Activated CD8-positive, alpha-beta memory T cell treated with anti-CD3 and anti-CD28 coated beads, Interleukin-2, amount 50 U/mL, for 48 hours (primary cell): ENCODE data around the gene GRID1.
A peak's percentile ranks its signal among the peaks of the same experiment; 100 is the strongest.
"Not testable (repeated sequence)": the region's sequence is repeated elsewhere in the genome, so short reads cannot be mapped to it uniquely, and the experiment has no call there.

Source experiments
- DNase-seq: peaks from one replicate; pipeline ENCODE4 v3.0.0-alpha.2; 2020

GRID1 gene

DNA sequence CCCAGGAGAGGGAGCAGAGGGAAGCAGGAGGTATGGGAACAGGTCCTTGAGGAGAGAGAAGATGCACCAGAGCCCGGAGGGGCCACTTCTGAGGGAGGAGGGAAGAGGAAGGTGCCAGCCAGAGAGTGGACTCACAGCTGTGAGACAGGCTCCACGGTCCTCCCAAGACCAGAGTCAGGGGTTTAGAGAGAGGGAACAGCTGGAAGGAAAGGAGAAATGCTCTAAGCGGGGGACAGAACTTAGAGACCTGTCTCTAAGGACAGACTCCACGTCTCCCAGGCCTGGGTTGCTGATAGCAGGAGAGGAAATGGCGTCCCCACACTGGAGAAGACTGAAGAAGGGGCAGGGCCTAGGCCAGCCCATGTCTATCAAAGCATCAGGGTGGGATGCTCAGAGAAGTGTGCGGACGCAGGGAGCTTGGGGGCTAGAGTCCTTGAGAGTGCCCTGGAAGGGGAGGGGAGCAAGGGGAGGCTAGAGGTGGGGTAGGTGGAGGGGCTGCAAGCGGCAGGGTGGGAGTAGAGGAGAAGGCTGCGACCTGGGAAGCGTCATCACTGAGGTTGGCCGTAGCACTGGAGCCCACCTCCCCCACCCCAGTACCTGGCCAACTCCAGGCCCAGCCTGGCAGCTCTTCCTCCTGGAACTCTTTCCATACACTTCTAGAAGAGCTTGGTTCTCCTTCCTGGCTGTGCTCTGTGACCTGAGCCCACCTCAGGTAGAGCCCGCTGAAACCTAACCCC is 25.6 kb upstream of the GRID1 start:
- DNase-seq = no peak

DNA sequence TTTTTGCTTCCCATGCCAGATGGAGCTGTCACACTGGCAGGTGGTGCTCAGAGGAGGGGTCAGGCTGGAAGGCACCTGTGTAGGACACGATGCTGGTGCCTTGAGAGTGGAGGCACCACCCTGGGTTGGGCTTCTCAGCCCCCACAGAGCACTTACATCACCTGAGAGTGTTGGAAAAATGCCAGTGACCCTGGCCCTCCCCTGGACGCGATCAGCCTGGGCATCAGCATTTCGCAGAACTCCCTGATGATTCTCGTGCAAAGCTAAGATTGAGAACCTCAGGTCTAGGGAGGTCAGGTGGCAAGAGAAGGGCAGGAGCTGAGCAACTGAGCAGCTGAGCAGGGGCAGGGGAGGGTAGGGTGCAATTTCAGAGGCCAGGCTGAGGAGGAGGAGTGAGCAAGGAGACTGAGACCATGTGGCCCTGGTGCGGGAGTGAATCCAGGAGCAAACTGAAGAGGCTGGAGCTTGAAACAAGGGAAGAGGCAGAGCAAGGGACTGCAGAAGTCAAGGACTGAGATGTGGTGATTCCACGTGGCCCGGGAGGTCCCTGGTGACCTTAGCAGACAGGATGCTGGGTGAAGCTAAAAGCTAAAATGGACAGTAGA is 24.7 kb upstream of the GRID1 start:
- DNase-seq = no peak

DNA sequence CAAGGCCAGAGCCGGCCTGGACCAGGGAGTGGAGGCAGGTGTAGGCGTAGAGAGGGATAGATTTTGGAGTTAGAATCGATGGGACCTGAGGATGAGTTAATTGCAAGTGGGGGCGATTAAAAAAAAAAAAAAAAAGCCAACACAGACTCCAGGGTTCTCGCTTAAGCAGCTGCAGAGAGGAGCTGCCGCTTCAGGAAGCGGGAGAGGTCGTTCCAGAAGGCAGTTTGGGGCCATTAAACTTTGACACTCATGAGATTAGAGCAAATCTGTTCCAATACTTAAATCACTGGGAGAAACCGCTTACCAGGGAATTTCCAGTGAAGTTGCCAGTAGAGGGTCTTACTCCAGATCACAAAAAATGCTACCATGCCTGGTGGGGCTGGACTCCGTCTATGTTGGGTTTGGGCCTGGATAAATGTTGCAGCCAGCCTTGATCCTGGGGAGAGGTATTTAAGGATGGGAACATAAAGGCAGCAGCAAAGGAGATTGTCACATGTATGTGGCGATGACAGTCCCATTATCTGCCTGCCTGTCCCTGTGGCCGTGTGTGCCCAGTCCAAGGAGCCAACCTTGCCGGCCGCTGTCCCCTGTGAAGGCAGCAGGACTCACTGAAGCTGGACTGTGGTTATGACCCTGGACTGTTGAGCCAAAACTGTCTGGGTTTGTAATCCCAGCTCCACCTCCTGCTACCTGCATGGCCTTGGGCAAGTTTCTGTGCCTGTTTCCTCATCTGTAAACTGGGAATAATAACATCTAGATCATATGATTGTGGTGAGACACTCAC is 23.9 kb upstream of the GRID1 start:
- no peak for DNase-seq

DNA sequence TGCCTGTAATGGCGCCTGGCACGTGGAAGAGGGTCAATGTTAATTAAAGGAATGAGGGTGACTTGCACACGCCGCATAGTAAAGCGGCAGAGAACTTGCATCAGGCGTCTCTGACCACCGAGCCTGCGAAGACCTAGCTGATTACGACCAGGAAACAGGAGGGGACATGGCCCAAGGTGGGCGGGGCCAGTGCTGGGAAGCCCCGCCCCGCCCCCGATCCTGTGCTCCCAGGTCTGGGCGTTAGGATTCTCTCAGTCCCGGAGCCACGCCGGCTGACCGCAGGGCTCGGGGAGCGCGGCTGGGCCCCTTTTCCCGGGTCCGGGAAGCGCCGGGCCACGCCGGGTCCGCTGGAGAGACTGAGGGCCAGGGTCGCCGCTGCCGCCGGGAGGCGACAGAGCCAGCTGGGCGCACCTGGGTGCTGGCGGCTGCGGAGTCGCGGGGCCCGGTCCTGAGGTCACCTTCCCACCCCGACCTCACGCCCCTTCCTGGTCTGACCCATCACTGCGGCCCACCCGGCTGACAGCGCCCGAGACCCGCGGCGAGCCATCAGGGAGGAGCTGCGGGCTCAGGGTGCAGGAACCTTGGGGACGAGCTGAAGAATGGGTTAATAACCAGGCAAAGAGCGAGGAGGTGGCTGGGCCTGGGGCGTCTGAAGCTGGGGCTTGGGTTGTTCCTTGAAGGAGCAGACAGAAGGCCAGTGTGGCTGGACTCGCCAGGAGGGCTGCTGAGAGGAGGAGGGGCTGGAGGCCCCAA is 23.0 kb upstream of the GRID1 start:
- DNase-seq = no peak

DNA sequence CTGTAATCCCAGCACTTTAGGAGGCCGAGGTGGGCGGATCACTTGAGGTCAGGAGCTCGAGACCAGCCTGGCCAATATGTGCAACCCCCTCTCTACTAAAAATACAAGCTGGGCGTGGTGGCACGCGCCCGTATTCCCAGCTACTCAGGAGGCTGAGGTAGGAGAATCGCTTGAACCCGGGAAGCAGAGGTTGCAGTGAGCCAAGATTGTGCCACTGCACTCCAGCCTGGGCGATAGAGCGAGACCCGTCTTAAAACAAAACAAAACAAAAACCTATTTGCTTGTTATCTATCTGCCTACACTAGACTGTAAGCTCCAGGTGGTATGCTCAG is 22.5 kb upstream of the GRID1 start:
- not testable (repeated sequence) for DNase-seq

DNA sequence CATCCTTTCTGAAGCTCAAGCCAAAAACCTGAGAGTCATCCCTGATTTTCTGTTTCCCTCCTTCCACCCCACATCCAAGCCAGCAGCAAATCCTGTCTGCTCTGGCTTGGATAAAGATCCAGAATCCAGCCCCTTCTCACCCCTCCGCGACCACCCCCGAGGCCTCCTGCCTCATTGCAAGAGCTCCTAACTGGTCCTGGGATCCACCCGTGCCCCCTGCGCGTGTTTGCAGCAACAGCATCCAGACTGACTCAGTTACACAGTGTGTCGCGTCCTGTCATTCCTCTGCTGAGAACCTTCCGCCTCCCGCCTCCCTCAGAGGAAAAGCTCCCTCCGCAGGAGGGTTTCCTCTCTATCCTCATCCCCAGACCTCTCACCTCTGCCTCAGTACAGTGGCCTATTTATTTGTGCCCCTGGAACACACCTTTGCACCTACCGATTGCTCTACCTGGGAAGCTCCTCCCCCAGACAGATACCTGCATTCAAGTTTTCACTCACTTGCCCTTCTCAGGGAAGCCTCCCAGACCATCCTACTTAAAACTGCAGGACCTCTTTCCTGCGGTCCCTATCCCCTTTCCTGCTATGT is 21.6 kb upstream of the GRID1 start:
- DNase-seq = no peak

DNA sequence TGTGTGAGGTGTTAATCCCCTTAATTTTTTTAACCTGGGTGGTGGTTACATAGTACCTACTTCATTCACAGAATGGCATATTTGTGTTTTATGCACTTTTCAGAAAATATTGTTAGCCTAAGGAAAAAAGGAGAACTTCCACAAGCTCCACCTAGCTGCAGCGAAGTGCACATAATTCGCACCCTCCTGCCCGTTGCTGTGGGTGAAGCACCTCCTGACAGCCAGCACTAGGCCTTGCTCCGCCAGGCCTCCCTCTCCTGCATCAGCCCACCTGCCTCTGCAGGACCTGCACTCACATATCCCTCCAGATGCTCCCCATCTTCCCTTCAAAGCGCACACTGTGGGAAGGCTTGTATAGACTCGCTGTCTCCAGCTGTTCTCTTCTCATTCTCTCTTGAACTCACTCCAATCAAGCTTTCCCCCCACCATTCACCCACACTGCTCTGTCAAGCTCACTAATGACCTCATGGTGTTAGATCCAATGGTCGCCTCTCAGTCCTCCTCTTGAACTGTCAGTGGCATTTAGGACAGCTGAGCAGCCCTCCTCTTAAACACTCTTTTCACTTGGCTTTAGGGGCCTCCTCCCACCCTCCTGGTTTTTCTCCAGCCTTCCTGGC is 20.7 kb upstream of the GRID1 start:
- DNase-seq = no peak

DNA sequence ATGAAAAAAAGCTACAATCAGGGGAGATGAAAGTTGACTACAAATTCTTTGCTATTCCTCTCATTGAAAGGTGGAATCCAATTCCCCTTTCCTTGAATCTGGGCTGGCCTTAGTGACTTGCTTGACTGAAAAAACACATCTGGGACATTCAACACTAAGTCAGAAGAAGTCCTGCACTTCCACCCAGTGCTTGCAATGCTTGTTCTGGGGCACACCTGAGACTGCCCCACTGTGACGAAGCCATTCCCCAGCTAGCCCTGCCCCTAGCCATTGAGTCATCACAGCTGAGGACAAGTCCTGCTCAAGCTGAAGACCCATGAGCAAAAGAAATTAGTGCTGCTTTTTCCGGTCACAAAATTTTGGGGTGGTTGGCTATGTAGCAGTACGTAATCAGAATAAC is 19.2 kb upstream of the GRID1 start:
- DNase-seq = no peak

DNA sequence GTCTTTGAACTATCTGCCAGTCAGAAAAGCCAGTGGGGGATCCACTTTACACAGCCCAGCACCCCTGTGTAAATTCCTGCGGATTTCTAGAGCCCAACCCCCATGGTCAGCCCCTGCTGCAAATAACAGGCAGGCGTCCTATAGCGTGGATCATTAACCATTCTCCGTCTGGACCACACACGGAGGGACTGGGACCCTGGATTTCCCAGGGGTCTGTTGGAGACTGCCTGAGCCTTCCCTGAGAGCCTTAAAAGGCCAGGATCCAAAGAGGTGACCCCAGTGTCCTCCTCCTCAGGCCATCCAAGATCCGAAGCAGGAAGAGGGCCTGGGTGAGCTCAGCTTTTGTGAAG is 11.2 kb upstream of the GRID1 start:
- peak; percentile 44 for DNase-seq

DNA sequence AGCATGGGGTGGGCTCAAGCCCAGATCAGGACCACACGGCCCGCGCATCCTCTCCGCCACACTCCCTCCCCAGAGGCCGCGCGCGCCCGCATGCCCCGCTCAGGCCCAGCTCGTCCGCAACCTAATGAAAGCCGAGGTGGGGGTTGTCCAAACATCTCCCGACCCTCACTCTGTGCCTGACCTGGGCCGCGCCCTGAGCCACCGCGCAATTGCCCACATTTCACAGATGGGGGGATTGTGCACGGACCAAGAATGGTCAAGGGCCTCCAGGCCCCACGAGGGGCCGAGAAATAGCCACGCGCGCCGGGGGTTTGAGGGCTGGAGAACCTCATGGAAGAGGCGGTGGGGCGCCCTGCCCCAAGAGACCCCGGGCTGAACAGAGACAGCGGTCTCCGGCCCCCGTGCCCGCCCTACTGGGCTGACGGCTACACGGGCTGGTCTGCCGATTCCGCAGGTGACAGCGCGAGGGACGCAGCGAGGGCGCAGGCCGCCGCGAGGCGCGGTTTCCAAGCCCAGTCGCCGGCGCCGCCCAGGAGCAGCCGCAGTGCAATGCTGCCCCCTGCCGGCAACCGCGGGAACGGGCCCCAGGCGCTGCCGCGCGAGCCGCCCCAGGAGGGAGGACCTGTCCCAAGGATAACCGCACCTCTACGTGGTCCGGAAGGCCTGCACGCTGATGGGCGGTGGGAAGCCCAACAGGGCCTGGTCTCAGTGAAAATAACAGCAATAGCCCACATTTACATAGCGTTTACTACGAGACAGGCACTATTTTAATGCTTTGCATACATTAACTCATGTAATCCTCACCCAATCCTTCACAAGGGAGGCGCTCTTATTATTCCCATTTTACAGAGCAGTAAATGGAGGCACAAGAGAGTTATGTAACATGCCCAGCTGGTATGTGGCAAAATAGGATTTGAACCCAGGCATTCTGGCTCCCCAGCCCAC is 10.5 kb upstream of the GRID1 start:
- DNase-seq = peak; percentile 99

DNA sequence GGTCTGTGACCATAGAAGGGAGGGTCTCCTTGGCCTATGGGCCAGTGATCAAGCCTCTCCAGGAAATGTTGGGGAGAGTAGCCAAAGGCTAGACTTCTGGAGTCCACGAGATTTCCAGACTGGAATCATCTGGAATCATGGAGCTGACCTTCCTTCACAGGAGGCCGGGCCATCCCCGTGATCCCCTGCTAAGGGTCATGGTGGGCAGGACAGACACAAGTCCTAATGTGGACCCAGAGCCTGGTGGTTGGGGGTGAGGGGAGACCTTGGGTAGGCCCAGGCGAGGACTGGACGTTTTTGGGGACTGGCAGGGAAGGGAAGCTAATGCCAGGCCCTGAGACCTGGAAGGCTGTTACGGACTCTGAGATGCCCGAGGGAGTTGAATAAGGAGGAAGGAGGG is 9.8 kb upstream of the GRID1 start:
- DNase-seq = peak; percentile 52

DNA sequence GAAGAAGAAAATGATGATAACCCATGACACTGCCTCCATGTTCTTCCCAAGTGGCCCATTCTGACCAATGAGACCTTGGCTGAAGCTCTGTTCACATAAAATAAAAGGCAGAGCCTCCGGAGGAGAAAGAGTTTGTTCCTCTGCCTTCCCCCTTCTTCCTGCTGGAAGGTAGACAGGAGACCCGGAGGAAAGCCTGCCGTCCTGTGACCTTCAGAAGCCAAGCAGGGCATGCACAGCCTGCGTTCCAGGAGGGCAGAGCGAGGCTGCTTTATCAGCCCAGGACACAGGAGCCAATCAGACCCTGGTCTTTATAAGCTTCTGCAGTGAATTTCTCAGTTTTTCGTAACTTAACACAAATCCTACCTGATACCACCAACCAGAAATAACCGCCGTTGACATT is 8.6 kb upstream of the GRID1 start:
- peak; percentile 22 for DNase-seq

DNA sequence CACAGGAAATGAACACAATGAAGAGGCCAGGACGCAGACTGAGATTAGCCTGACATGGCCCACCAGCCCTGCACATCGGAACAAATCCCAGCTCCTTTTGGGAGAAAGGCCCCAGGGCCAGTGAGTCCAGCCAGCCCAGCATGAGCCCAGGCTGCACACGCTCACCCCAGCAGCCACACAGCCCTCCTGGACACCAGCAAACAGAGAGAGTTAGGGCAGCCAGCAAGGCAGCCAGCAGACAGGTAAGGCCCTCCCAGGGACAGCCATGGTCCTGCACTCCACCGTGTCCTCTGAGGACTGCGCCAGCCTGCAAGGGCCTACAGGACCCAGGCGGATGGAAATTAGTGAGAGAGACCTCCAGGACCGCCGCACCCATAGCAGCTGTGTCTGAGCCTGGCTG is 8.1 kb upstream of the GRID1 start:
- DNase-seq = peak; percentile 33

DNA sequence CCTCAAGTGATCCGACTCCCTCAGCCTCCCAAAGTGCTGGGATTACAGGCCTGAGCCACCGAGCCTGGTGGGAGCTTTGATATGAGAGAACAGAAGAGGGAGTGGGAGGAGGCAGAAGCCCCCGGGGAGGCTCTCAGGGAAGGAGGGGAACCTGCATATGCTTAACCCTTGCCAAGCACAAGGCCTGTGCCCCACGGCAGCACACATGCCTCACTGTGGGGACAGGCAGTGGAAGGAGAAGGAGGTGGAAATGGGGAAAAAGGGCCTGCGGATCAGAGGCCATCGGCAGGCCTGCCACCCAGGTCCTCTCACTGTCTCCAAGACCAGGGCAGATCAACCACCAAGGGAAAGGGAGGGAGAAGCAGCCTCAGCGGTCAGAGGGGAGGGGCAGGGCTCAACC is 7.2 kb upstream of the GRID1 start:
- peak; percentile 32 for DNase-seq

DNA sequence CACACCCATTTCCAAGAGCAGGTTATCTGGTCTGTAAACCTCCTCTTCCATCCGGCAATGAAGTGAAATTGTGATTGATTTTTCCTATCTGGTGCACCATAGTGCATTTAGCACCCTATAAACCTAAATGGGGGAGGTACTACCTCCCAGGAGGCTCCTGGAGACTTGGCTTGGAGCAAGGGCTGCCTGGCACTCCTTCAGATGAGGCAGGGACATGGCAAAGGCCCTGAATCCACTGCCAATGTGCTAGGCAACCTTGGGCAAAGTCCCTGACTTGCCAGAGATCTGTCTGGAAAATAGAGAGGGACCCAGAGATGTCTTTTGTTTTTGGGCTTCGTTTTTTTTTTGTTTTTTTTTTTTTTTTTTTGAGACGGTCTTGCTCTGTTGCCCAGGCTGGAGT is 6.7 kb upstream of the GRID1 start:
- DNase-seq = no peak

DNA sequence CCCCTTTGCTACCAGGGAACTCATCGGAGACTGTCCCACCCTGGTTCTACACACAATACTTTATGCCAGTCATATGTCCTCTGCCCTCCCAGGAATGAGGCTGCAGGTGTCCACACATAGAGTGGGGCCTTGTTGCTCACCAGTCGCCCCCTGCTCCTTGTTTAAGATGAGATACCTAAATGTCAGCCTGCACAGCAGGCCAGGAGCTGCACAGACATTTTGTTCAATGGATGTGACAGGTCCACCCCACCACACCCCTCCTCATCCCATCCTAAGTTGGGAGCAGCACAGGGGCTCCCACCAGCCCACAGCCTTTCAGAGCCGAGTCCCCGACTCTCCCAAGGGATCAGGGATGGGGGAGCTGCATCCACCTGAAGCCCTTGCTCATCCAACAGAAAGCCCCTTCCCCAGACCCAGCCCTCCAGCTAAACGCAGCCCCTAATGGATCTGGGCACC is 6.2 kb upstream of the GRID1 start:
- DNase-seq = no peak

DNA sequence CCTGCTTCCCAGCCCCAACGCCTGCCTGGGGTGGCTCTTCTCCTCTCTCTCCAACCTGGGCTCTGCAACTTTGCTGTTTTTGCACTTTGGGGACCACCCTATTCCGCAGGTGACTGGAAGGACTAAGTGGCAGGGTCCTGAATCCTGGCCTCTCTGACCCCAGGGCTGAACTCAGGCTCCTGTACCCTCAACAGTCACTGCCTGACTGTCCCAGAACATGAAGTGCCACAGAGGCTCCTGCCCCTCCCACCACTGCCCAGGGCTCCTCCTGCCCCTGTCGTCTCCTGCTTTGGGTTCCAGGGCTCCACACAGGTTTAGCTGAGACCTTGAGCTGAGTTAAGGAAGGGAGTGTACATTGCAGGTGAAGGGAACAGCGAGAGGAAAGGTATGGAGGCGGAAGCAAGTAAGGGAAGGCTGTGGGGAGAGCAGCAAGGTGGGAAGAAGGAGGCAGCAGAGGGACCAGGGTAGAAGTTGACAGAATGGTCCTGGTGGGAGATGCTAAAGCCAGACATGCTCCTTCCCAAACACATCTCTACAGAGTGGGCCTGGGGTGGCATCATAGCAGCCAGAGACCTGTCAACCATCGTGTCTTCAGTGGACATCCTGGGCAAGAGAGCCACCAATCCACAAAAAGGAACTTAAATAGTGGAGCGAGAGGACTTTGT is 5.7 kb upstream of the GRID1 start:
- no peak for DNase-seq

DNA sequence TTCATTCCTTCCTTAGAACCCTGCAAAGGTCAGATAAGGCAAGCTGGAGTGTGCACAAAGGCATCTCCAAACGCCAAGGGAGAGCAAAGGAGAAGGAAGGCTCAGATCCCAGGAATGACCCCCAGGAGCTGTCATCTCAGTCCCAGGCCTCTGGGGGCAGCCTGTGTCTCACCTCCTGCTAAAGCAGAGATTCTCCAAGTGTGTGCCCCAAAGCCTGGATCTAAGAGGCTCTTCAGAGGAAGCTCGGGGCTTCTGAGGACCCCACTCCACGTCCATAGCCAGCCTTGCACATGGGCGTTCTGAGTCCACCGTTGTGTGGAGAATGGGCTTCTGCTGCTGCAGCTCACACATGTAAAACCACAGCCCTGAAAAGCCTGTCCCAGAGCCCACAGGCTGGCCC is 5.1 kb upstream of the GRID1 start:
- no peak for DNase-seq

DNA sequence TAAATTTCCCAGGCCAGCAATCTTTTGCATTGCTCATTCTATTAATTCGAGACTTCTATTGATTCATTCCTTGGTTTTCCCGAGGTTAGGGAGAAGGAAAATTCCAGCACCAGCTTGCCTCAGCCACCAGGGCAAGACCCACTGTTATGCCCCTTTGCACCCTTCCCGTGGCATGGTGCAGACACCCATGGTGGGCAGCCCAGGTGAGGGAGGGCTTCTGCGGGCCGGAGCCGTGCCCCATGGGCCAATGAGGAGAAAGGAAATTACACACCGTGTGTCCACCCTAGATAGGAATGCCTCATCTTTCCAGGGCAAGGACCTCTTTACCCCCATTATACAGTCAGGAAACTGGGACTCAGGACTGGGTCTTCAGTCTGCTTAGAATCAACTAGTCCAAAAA is 4.5 kb upstream of the GRID1 start:
- no peak for DNase-seq

DNA sequence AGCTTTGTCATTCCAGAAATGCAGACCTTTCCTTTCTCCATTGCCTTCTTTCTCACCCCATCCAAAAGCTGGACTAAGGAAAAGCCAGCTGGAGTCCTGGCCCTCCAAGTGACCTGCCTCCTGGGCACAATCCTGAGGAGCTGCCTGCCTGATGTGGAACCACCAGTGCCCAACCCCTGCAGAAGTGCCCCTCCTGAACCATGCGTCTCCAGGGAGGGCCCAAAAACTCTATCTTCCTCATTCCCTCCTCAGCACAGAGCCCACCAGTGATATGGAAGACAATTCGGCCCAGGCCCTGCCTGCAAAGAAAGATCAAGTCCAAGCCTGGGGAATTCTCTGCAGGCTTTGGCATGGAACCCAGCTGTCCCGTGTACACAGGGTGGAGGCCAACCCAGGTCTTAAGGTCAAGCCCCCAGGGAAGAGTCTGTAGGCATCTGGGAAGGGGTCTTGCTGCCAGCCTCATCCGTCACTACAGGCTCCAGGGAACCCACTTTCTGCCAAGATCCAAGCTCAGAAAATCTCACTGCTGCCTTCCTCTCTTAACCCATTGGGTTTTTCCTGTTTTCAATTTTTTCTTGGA is 3.5 kb upstream of the GRID1 start:
- DNase-seq = no peak

DNA sequence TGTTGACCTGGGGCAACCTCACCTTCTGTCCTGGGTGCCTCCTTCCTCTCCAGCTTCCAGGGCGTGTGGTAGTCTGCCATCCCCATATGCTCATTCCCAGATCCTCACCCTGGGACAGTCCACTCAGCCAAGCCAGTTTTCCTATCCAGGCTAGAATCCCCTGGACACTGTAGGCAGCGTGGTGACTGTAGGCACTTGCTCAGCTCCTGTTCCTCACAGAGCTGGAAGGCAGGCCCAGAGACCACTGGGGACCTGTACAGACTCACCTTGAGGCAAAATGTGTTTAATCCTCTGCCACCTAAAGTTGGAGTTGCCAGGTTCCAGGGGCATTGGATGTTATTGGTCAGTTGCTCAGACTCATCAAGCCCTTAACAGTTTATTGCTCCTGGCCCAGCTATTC is 2.4 kb upstream of the GRID1 start:
- no peak for DNase-seq
